NCI-H510A treated with DMSO at 0.1 percent for 48 hours (cell line): ENCODE results near the gene DHRS12.
"Not testable (repeated sequence)": the region's sequence is repeated elsewhere in the genome, so short reads cannot be mapped to it uniquely, and the experiment has no call there.

Experiments
- DNase-seq: peaks from one replicate; lab custom pipeline; 2025; lab: John Stamatoyannopoulos, UW

DHRS12 gene

DNA sequence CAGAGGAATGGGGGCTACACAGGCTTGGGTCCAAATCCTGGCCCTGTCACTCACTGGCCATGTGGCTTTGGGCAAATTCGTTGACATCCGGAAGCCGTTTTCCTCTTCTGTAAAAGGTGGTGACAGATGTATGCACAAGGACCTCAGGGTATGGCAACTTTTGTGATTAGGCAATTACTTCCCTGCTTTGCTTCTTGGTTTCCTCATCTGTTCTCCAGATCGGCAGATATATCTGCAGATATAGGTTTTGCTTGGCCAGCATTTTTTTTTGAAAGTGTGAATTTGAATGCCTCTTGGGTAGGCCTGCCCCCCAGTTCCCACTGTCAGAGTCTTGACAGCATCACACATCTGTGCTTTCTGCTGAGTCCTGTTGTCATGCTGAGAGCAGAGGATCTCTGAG is 23.3 kb upstream of the DHRS12 start:
- no peak for DNase-seq

DNA sequence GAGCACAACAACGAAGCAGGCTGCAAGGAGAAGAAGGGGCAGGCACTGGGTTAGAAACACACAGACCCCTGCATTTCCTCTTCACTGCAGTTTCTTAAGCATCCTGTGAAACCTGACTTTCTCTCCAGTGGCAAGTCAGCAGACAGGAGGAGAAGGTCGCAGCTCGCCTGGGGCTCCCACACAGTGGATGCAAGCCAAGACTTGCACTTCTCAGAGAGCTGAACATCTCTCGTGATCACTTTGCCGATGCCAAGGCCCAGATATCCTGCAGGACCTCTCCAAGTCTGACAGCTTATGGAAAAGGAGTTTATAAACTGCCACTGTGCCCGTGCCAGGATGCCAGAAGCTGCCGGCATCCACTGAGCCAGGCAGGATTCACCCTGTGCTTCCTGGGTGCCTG is 22.6 kb upstream of the DHRS12 start:
- DNase-seq, result no peak

DNA sequence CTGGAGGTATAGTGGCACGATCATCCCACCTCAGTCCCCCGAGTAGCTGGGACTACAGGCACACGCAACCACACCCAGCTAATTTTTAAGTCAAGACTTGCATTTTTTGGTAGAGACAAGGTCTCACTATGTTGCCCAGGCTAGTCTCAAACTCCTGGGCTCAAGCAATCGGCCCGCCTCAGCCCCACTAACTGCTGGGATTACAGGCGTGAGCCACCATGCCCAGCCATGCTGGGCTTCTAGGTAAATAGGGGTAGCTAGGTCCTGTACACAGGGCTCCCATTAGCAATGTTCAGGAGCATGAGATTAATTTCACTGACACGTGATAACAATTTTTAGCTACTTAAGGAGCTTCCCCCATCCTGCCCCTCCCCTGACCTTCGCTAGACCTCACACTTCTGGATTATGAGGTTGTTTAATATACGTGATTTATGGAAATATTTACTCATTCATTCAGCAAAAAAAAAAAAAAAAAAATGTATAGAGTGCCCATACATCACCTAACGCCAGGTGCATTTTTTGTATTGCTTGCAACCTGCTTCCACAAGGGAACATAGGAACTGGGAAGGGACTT is 21.8 kb upstream of the DHRS12 start:
- DNase-seq, result no peak

DNA sequence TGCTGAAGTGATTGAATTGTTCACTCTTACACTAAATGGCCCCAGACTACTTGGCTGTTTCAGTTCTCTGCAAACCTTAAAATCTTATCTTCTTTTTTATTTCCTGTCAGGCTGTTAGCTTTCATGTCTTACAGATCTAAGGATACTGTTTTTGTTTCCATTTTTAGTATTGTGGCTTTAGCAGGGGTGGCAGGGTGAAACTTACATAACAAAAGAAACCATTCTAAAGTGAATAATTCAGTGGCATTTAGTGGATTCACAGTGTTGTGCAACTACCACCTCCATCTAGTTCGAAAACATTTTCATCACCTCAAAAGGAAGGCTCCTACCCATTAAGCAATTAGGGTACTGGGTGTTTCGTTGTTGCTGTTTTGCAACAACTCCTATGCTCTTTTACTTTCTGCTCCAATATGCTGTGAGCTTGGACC is 21.2 kb upstream of the DHRS12 start:
- no peak for DNase-seq

DNA sequence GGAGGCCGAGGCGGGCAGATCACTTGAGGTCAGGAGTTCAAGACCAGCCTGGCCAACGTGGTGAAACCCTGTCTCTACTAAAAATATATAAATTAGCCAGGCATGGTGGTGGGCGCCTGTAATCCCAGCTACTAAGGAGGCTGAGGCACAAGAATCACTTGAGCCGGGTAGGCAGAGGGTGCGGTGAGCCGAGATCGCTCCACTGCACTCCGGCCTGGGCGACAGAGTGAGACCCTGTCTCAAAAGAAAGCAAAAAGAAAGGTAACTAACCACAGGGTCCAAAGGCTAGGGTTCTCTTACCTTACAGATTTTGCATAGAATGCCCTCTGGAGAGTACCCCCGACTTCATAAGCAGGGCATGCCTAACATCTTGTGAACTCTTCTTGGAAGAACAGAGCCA is 20.7 kb upstream of the DHRS12 start:
- not testable (repeated sequence) for DNase-seq

DNA sequence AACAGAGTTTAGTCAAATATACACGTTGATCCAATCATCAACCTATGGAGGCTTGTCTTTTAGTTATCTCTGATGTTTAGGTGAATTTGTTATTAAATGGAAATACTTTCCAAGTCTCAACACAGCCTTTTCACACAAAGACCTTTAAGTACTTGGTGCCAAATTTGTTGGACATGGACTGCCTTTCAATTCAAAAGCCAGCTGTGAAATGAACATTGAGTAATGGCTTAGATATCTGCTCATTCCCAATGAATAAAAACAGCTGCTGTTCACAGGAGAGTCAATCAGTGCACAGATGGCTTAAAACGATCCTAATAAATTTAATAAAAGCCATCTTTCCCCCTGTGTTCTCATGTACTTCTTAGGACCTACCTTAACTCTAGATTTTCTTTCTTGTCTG is 19.9 kb upstream of the DHRS12 start:
- no peak for DNase-seq

DNA sequence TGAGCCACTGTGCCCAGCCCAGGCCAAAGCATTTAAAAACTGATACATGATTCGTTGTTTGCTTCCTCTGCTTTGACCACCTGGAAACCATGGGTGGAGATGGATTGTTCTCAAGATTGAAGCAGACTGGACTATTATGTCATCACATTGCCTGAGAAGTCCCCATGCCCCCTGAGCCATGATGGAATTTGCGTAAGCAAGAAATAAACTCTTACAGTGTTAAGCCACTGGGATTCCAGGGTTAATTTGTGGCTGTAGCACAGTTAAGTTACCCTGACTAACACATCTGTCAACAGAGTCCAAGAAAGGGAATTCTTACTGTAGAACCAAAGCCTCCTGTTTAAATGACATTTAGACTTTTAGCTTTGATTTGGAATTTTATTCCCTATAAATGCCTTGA is 19.4 kb upstream of the DHRS12 start:
- DNase-seq, result no peak

DNA sequence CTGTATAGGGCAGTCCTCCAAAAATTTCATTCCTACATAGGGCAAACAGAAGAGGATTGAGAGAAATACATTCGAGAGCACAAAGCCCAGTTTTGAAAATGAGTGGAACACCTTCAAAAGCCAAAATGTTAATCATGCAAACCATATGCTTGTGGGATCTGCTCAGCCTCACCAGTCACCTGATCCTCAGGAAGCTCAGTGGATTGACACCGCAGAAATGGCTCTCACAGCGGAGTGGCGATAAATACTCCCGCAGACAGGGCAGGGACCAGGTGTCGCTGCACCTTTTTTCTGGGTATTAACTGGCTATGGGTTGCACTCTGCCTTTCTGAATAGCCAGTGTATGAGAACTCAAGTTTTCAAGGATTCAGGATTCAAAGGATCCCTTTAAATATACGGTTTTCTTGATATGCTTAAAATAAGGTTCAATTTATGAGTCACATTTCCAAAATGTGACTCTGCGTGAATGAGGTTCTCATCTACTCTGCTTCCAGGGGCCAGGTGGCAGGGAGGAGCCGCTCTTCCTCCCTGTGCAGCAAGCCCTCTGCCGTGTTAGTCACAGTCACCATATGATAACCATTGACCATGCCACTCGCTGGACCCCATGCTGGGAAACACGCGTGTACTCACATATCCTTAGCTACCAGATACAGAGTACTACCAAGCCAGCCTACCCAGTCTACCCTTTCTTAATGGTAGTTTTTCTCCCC is 18.3 kb upstream of the DHRS12 start:
- peak; percentile 18 for DNase-seq

DNA sequence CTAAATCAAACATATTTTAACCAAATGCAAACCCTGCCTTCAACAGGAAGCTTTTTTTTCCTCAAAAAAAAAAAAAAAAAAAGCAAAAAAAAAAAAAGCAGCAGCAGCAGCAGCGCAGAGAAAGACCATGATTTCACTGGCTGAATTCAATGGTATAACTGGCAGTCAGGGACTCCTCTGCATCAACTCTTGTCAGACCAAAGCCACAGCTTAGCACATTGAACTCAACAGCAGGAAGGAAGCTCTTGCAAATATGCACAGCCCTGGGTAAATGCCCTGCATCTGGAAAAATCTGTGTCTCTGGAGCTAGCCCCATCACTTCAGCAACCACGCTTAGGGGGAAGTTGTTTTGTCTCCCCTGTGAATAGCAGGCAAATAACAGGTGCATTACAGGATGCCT is 17.6 kb upstream of the DHRS12 start:
- DNase-seq, result no peak

DNA sequence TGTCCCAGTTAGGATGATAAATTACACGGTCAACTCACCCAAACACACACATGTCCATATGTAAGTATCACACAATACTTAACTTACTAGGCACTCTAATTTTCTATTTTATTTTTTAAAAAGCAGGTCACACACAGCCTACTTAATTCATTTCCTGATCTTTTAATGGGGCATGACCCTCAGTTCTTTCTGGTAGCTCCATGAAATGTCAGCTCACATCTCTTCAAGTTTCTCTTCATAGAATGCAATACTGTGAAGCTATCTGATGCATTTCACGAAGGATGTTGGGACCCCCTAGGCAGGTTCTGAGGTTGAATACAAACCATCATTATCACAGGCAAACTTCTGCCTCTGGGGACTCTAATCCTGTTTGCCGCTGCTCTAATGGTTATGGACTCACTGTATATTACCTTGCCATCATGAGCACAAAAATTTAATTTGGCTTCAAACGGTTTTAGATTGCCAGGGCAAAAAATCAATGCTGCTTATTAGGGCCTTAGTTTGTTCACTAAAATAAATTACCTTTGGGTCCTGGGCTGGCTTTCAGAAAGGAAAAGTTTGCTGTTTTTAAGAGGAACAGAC is 16.1 kb upstream of the DHRS12 start:
- DNase-seq, result no peak

DNA sequence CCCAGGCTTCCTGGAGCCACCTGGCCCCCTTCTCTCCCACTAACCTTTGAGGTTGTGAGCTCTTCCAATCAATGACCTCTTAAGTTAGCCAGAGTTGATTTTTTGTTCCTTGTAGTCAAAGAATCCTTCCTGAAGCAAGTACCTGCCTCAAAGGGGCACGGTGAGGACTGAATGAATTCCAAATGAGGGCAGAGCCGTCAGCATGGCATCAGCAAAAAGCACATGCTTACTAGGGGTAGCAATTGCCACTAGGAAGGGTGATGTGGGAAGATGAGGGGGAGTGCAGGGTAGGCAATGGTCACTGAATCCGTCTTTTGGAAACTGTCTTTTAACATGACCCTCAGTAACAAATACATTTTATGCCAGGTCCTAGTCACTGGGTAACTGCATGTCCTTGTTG is 15.6 kb upstream of the DHRS12 start:
- DNase-seq, result no peak

DNA sequence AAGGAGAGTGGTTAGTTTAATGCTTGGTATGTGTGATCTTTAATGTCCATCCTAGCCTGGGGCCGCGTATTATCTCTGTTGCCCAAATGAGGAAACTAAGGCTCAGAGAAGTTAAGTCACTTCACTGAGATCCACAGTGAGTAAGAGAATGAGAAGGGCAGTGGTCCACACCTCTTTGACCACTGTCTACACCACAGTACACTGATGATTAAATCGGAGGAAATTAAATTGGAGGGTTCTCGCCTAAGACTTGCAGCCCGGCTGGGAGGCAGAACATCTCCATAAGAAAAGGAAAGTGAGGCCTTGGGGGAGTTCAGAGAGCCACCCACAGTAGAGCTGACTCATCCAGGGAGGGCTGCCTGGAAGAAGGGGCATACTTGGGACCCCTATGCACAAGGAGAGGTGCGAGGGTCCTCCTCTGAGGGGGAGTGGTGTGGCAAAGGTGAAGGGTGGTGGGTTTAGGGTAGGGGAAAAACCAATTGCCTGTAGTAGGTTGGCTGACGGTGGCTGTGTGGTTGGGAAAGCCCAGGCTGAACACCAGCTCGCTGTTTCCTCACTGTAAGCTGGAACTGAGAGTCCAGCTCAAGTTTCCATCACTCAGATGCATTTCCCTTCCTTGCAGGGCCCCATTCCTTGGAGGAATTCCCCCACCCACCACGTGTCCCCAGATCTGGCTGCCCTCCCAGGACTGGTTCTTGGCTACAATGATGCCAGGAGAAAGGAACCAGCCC is 15.0 kb upstream of the DHRS12 start:
- DNase-seq, result no peak

DNA sequence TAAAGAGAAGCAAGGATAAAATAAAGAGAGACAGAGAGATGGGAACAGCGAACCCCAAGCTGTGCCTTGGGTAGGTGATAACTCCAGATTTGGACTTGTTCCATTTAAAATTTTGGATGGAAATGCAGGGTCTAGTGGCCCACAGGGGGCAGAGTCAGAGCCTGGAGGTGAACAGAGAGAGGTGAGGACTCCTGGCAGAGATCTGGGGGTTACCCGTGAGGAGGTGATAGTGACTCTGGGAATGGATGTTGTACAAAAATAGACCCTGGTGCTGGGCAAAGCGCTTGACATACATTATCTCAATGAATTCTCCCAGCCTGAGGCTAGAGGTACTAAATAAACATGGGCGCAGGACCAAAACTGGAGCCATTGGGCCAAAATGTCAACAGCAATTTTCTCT is 14.3 kb upstream of the DHRS12 start:
- no peak for DNase-seq

DNA sequence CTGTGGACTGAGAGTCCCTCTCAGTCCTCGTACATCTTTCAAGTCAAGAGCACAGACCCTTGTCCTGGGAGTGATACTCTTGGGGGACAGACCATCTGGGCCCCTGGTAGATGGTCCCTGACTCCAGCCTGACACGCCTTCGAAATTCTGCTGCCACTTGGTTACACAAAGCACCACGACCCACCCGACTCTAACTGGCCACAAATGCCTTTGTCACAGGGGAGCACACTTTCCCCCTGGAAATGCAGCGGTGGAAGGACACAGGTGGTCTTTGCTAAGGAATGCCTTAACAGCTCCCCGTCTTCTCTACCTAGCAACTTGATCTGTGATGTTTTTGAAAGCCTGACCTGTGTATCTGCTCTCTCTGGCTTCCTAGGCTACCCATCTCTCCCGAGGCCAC is 13.8 kb upstream of the DHRS12 start:
- no peak for DNase-seq

DNA sequence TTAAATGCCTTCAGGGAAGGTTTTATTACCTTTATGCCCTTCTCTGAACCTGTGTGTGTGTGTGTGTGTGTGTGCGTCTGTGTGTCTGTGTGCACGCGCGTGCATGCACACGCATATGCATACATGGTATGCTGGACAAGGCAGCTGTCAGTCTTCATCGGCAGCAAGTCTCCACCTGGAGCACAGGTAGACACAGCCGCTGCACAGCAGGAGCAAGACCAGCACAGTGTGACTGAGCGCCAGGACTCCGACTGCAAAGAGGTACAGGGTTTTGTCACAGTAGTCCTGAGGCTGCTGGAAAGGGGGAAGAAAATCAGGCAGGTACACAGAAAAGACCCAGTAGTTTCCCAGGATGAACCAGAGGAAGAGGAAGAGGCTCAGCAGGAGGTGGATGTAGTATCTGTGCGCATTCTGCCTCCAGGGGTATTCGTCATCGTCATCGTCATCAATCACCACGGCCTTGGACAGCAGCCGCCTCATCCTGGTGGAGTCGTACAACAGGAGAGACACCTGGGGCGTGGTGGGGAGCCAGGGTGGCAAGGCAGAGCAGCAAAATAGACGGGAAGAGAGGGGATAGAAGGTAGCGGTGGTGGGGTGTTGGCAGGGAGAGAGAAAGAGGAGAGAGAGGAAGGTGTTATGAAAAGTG is 12.8 kb upstream of the DHRS12 start:
- no peak for DNase-seq

DNA sequence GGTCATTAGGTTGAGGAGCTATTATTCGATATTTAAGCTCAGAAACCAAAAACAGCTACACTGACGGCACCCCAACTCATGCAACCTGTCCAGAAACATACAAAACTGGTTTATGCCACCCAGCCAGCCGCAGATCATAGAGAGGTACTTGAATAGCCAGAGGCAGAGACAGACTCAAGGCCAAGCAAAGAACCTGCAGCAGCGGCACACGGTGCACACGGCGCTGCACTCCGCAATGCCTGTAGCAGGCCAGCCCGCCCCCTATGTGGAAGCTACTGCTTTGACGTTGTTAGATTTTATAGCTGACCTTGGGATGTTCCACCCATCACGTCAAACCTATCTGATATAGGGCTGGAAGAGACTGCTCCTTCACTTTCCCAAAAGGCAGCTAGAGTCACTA is 11.9 kb upstream of the DHRS12 start:
- DNase-seq, result peak; percentile 38

DNA sequence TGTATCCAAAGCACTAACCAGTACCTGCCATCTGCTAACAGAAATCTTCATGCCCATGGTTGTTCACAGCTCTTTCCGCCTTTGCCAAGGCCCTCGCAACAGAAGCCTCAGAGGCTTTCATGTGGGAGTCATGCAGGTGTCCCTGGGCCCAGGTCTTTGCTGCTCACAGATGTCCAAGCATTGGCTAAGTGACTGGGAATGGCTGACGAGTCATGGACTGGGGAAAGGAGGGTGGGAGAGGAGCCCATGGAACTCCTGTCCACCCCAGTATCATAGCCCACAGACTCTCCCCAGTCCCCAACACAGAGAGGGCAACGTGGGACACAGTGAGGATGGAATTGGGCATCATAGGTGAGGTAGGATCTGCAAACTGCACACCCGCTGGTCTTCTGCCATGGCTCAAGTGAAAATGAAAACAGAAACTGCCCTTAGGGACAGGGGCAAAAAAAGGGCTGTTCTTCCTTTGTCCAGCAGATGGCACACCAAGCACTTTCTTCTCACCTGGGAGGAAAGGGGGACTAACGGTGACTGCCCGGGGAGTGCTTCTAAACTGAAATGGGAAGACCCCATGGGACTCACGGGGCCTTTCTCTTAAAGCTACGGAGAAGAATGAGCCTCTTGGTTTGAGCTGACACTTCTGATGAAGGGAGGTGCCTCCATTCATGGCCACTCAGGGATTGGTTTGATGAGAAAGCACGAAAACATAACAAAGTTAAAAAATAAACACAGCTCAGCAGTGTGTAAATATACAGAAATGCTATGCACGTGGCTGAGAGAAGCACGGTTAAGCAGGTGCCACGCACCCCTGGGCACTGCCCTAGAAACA is 11.1 kb upstream of the DHRS12 start:
- peak; percentile 59 for DNase-seq

DNA sequence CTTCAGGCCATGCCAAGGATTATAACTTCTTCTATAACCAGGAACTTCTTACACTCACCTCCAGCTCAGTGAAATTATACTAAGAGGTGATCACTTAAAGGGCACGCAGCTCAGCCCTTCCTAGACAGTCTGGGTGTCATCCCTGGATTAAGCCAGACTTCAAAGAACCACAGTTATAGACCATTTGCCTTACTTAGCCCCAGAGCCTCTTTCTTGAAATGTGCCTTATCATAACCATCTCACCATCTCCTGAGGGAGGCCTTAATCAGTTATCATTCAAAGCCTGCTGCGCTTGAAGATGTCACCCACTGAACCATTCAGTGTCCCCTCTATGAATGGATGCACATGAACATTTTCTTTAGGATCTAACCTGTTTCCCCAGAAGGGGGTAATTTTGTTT is 10.1 kb upstream of the DHRS12 start:
- no peak for DNase-seq

DNA sequence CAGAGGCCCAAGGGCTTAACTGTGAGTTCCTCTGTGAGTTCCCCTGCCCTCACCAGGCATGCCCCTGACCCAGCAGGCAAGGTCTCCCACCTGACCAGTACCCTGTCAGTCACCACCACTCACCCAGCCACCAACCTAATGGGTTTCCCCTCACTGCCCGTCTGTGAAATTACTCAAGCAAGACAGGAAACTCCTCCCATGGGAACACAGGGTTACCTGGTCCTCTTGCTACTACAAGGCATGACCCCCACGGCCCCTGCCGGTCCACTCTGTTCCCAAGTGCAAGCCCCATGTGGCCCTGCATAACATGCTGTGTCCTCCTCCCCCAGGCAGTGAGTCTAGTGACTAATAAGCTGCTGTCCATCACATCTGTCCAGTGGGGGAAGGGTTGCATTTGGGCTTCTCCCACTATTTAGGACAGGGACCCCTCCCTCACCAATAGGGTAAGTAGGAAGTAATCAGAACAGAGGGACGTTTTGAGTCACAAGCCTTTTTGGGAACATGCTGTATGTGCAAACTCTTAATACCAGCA is 8.0 kb upstream of the DHRS12 start:
- DNase-seq, result no peak

DNA sequence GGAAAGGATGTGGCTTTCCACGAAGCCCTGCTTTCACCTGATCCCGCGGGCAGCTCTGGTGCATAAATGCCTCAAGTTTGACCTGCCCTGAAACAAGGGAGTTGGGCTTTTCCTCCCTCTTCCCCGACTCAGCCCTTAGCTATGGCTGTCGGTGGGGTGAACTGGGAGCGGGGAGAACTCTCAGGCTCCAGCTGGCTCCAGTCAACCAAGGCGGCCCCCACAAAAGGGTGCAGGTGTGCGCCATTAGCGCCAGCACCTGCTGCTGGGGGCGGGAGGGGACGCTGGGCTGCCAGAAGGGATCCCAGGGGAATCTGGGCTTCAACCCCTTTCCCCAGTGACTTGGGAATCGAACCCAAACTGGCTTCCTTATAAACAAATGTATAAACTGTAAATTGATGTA is 7.1 kb upstream of the DHRS12 start:
- DNase-seq, result no peak

DNA sequence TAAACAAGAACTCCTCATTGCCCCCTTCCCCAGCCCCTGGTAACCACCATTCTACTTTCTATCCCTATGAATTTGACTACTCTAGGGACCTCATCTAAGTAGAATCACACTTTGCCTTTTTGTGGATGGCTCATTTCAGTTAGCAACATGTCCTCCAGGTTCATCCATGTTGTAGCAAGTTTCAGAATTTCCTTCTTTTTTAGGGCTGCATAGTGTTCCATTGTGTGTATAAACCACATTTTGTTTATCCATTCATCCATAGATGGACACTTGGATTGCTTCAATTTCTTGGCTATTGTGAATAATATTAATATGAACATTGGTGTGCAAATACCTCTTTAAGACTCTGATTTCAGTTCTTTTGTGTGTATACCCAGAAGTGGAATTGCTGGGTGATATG is 4.8 kb upstream of the DHRS12 start:
- no peak for DNase-seq

DNA sequence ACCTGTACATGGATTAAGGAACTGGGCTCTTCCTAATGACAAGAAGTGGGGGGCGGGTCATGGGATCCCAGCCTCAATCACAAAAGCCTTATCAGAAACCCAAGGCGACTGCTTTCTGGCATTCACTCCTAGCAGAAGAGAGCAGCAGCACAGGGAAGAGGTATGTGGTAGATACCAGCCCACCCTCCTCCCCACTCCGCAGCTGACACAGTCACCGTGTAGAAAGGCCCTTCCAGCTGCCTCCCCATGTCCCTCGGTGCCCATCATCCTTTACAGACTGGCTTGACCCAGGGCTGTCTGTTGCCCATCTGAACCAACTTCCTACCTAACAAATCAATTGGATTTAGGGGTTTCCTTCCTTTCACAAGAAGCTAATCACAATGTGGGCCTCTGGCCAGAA is 3.1 kb upstream of the DHRS12 start:
- no peak for DNase-seq
